ENCODE data around the gene POLA1.

DNA sequence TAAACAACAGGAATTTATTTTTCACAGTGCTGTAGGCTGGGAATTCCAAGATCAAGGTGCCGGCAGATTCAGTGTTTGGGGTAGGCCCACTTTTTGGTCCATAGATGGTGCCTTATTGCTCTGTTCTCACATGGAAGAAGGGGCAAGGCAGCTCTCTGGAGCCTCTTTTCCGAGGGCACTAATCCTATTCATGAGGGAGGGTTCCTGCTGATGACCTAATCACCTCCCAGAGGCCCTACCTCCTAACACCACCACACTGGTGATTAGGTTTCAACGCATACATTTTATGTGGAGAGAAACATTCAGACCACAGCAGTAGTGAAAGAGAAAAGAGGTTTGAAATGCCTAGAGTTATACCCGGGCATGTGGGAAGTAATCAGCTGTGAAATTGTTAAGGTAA is 1.4 kb upstream of the POLA1 start:
- TF ChIP-seq, protein P1, sequence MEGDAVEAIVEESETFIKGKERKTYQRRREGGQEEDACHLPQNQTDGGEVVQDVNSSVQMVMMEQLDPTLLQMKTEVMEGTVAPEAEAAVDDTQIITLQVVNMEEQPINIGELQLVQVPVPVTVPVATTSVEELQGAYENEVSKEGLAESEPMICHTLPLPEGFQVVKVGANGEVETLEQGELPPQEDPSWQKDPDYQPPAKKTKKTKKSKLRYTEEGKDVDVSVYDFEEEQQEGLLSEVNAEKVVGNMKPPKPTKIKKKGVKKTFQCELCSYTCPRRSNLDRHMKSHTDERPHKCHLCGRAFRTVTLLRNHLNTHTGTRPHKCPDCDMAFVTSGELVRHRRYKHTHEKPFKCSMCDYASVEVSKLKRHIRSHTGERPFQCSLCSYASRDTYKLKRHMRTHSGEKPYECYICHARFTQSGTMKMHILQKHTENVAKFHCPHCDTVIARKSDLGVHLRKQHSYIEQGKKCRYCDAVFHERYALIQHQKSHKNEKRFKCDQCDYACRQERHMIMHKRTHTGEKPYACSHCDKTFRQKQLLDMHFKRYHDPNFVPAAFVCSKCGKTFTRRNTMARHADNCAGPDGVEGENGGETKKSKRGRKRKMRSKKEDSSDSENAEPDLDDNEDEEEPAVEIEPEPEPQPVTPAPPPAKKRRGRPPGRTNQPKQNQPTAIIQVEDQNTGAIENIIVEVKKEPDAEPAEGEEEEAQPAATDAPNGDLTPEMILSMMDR (IDR thresholded peaks at IDR 0.05), result no peak
- TF ChIP-seq POLR2A (IDR thresholded peaks at IDR 0.05) (no peak), EP300 (IDR thresholded peaks at IDR 0.05; ENCODE audit: low read depth) (no peak)

Measured in transverse colon (tissue), 3 donors.